H1 (cell line): ENCODE results near the gene CALU.

Source experiments
- EZH2 ChIP-seq: fragments of 200-600 bp; sonication (generic); IDR thresholded peaks from 2 replicates; pipeline ENCODE4 v1.7.1; 2012; ENCODE audit warnings: low read depth, mild to moderate bottlenecking, moderate library complexity, low read length, inconsistent platforms; ENCODE audit not compliant: severe bottlenecking
- TCF12 ChIP-seq: IDR thresholded peaks from 2 replicates; pipeline ENCODE4 v1.6.1; 2011; ENCODE audit warnings: low read depth, mild to moderate bottlenecking, low read length

- TF ChIP-seq EZH2 (no peak), TCF12 (no peak)
Measured at GRCh38 chr7:128815289-128815942, 76.3 kb downstream of the CALU start.
